ENCODE results near the gene TFF3. TPM values are rescaled to one million over a fixed set of nuclear protein-coding genes. Genes with fewer than 3 reads are reported as not detected.

Gene TFF3
- total and polyA plus RNA-seq, 2 of the 4 experiments (the other 2 are of a cell fraction) = not detected

GRCh38 chr21:42271065-42271464, 44.1 kb downstream of the TFF3 start:
- no TSS peak for BruUV-seq (replicated peaks)
- H3K79me1 ChIP-seq (ENCODE audit: low read depth in 1 of 2, low read length in 2 of 2) = no peaks in the 10 kb centered on the region
- H4K20me1 ChIP-seq (ENCODE audit: insufficient read depth, low read length) = no peaks in the 10 kb centered on the region
- H4K5ac ChIP-seq (ENCODE audit: low read depth, low read length) = no peak overlapping the region
- no peak overlapping the region for H3K4ac ChIP-seq (ENCODE audit: low read depth, low read length)
- intact Hi-C loops (cut with micrococcal nuclease) (no loop called here), dilution Hi-C loops (cut with HindIII; ENCODE audit: low sequenced_read_pairs, unreplicated experiment) (no loop called here), in situ Hi-C loops (cut with MboI; ENCODE audit: low sequenced_read_pairs) (no loop called here)
- no peaks in the 10 kb centered on the region for H3K9me3 ChIP-seq (ENCODE audit: control insufficient read depth, insufficient read depth, low read length)
- no peaks in the 10 kb centered on the region for H3K9me1 ChIP-seq (ENCODE audit: insufficient read depth, low read length)
- no peak overlapping the region for H3K56ac ChIP-seq (ENCODE audit: extremely low read depth, insufficient read depth, low read length)
- no peak overlapping the region for H4K91ac ChIP-seq (ENCODE audit: insufficient read depth, low read depth, low read length)
- no peak overlapping the region for H2BK20ac ChIP-seq (ENCODE audit: low read depth, low read length)
- no peak overlapping the region for H3K23ac ChIP-seq (ENCODE audit: low read depth, low read length)
- TF ChIP-seq, protein P1, sequence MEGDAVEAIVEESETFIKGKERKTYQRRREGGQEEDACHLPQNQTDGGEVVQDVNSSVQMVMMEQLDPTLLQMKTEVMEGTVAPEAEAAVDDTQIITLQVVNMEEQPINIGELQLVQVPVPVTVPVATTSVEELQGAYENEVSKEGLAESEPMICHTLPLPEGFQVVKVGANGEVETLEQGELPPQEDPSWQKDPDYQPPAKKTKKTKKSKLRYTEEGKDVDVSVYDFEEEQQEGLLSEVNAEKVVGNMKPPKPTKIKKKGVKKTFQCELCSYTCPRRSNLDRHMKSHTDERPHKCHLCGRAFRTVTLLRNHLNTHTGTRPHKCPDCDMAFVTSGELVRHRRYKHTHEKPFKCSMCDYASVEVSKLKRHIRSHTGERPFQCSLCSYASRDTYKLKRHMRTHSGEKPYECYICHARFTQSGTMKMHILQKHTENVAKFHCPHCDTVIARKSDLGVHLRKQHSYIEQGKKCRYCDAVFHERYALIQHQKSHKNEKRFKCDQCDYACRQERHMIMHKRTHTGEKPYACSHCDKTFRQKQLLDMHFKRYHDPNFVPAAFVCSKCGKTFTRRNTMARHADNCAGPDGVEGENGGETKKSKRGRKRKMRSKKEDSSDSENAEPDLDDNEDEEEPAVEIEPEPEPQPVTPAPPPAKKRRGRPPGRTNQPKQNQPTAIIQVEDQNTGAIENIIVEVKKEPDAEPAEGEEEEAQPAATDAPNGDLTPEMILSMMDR (conservative IDR thresholded peaks at IDR 0.05; ENCODE audit: low read depth, low read length) = no peak
- TF ChIP-seq FOS (IDR thresholded peaks at IDR 0.05; ENCODE audit: low read depth, low read length) = no peak
- TF ChIP-seq POLR2A (IDR thresholded peaks at IDR 0.05; ENCODE audit: low read depth, low read length) = no peak
- TF ChIP-seq MAFK (IDR thresholded peaks at IDR 0.05; ENCODE audit: low read depth, low read length) = no peak
- TF ChIP-seq NFE2L2 (IDR thresholded peaks at IDR 0.05; ENCODE audit: low read depth, low read length) = no peak
- TF ChIP-seq MXI1 (IDR thresholded peaks at IDR 0.05; ENCODE audit: borderline replicate concordance, low read depth, low read length) = no peak
- TF ChIP-seq RCOR1 (IDR thresholded peaks at IDR 0.05; ENCODE audit: insufficient replicate concordance, low read length) = no peak
- TF ChIP-seq SMC3 (IDR thresholded peaks at IDR 0.05; ENCODE audit: low read depth, low read length) = no peak
- no peak for TF ChIP-seq BHLHE40 (IDR thresholded peaks at IDR 0.05; ENCODE audit: low read depth, low read length)
- no peak for TF ChIP-seq USF2 (IDR thresholded peaks at IDR 0.05; ENCODE audit: low read depth, low read length)
- TF ChIP-seq CEBPB (IDR thresholded peaks at IDR 0.05; ENCODE audit: low read depth, low read length) = no peak
- no peak for TF ChIP-seq RFX5 (IDR thresholded peaks at IDR 0.05; ENCODE audit: low read depth, low read length)
- H3K9ac ChIP-seq (ENCODE audit: low read depth, low read length) = no peak overlapping the region
- no peak overlapping the region for H3K18ac ChIP-seq (ENCODE audit: low read depth, low read length)
- no peak overlapping the region for H2AFZ ChIP-seq (replicated peaks; ENCODE audit: low read length, poor library complexity)
- no peak overlapping the region for H2AK9ac ChIP-seq (replicated peaks; ENCODE audit: low read depth, low read length, poor library complexity)
- ChIA-PET POLR2A (ENCODE audit: unreplicated experiment) (no interaction called here), CTCF (interaction anchor here (1.6 kb wide), 1 partner anchor 12 kb away, joined by 5 read pairs; no protein-coding TSS in a partner anchor)
- H2AK5ac ChIP-seq (ENCODE audit: low read depth, low read length) = no peak overlapping the region
- H2BK120ac ChIP-seq (ENCODE audit: low read depth, low read length) = no peak overlapping the region
- H3K27me3 ChIP-seq (ENCODE audit: control insufficient read depth, insufficient read depth, low read length) = no peaks in the 10 kb centered on the region; the same call in none of the 2 replicates
- DNase-seq = no peak
- H3K4me1 ChIP-seq (ENCODE audit: control insufficient read depth, insufficient read depth, low read length) = peaks cover 2% of the 10 kb centered on the region; the same call in 1 of the 2 replicates
- no peak overlapping the region for H3K27ac ChIP-seq (ENCODE audit: insufficient read depth, low read length)
- no peak overlapping the region for H3K4me2 ChIP-seq (ENCODE audit: low read depth, low read length)
- H3K14ac ChIP-seq (replicated peaks; ENCODE audit: low read depth, low read length) = no peak overlapping the region
- H4K8ac ChIP-seq (ENCODE audit: low read depth in 2 of 2, low read length in 2 of 2) = no peak overlapping the region
- ATAC-seq (ENCODE audit: low read depth) = no peak
- peaks cover 11% of the 10 kb centered on the region; the same call in 1 of the 2 replicates for H3K36me3 ChIP-seq (ENCODE audit: control insufficient read depth, insufficient read depth, low read length)
- WGBS, 2 experiments (ENCODE audit: extremely low coverage in 2 of 2, insufficient read length in 1 of 2) = no CpG with 5 or more reads among the region's 6 CpGs
- no peak overlapping the region for H3K4me3 ChIP-seq (ENCODE audit: insufficient read depth, low read depth, low read length)
- no peak overlapping the region for H2BK5ac ChIP-seq (ENCODE audit: low read depth, low read length, poor library complexity, severe bottlenecking)
- no peak overlapping the region for H2BK15ac ChIP-seq (ENCODE audit: low read depth, low read length)
